Keratinocyte (primary cell): ENCODE measurements around the gene ZBTB3. TPM values are rescaled to one million over a fixed set of nuclear protein-coding genes. Genes with fewer than 3 reads are reported as not detected.
"Not testable (repeated sequence)": the region's sequence is repeated elsewhere in the genome, so short reads cannot be mapped to it uniquely, and the experiment has no call there.

Experiments used
- DNase-seq: peaks from one replicate; pipeline ENCODE4 v3.0.0-alpha.2; 2011; ENCODE audit warnings: low read depth, missing footprints, low spot score
- FAIRE-seq: peaks from 2 replicates; lab custom pipeline; 2011; peaks lifted over from hg19 to GRCh38; lab: Jason Lieb, UNC
- H2AFZ ChIP-seq: 2 replicates; pipeline ENCODE4 v1.6.0; 2012; ENCODE audit warnings: low read length, control low read depth, inconsistent platforms; ENCODE audit not compliant: control insufficient read depth
- H3K27ac ChIP-seq: 2 replicates; pipeline ENCODE4 v1.5.1; 2011; ENCODE audit warnings: low read length; ENCODE audit not compliant: control insufficient read depth, insufficient read depth
- H3K27me3 ChIP-seq: 3 replicates; pipeline ENCODE4 v1.6.0; 2011; ENCODE audit warnings: low read length; ENCODE audit not compliant: control insufficient read depth, insufficient read depth; ENCODE audit errors: extremely low read depth
- H3K36me3 ChIP-seq, 2 experiments: 2 replicates in 1 of 2; 3 replicates in 1 of 2; pipeline ENCODE4 v1.5.1; 2011; ENCODE audit warnings: low read length in 2 of 2, mild to moderate bottlenecking in 1 of 2; ENCODE audit not compliant: control insufficient read depth in 2 of 2, insufficient read depth in 2 of 2; ENCODE audit errors: extremely low read depth in 1 of 2
- H3K4me1 ChIP-seq: 3 replicates; pipeline ENCODE4 v1.5.1; 2011; ENCODE audit warnings: low read length; ENCODE audit not compliant: control insufficient read depth, insufficient read depth; ENCODE audit errors: extremely low read depth
- H3K4me2 ChIP-seq: 3 replicates; pipeline ENCODE4 v1.6.0; 2011; ENCODE audit warnings: low read depth, low read length; ENCODE audit not compliant: control insufficient read depth, insufficient read depth; ENCODE audit errors: extremely low read depth
- H3K4me3 ChIP-seq, 3 experiments: fragments of 200-600 bp in 1 of 3; sonication (generic) in 1 of 3; 2 replicates in 2 of 3; 3 replicates in 1 of 3; pipeline ENCODE4 v1.5.1; 2011 to 2016; ENCODE audit warnings: low read length in 3 of 3, mild to moderate bottlenecking in 3 of 3, control low read depth in 2 of 3, inconsistent platforms in 1 of 3, low read depth in 1 of 3, mixed read lengths in 1 of 3, mixed run types in 1 of 3, moderate library complexity in 1 of 3; ENCODE audit not compliant: control insufficient read depth in 2 of 3, insufficient read depth in 2 of 3; ENCODE audit errors: extremely low read depth in 1 of 3
- H3K79me2 ChIP-seq: 2 replicates; pipeline ENCODE4 v1.6.0; 2012; ENCODE audit warnings: low read length; ENCODE audit not compliant: control insufficient read depth, insufficient read depth
- H3K9ac ChIP-seq: 3 replicates; pipeline ENCODE4 v1.6.0; 2011; ENCODE audit warnings: low read length; ENCODE audit not compliant: control insufficient read depth, insufficient read depth; ENCODE audit errors: extremely low read depth
- H3K9me1 ChIP-seq: 3 replicates; pipeline ENCODE4 v1.6.0; 2011; ENCODE audit warnings: low read length; ENCODE audit not compliant: control insufficient read depth, insufficient read depth; ENCODE audit errors: extremely low read depth
- H3K9me3 ChIP-seq: 2 replicates; pipeline ENCODE4 v1.5.1; 2012; ENCODE audit warnings: low read depth, low read length; ENCODE audit not compliant: control insufficient read depth
- H4K20me1 ChIP-seq: 3 replicates; pipeline ENCODE4 v1.6.0; 2011; ENCODE audit warnings: low read length; ENCODE audit not compliant: control insufficient read depth, insufficient read depth; ENCODE audit errors: extremely low read depth
- CTCF ChIP-seq, 3 experiments: IDR thresholded peaks in 1 of 3; conservative IDR thresholded peaks in 1 of 3; optimal IDR thresholded peaks in 1 of 3; 2 replicates in 2 of 3; 3 replicates in 1 of 3; pipeline versions ENCODE3 to v1.5.1; 2011; ENCODE audit warnings: low read length in 3 of 3, mild to moderate bottlenecking in 3 of 3, moderate library complexity in 2 of 3, control low read depth in 1 of 3, inconsistent platforms in 1 of 3; ENCODE audit not compliant: insufficient read depth in 2 of 3; ENCODE audit errors: extremely low read depth in 1 of 3
- EZH2 ChIP-seq: IDR thresholded peaks from one replicate; pipeline ENCODE4 v1.6.1; 2012; ENCODE audit warnings: inconsistent platforms, mild to moderate bottlenecking, low read length, moderate library complexity
- dilution Hi-C: fragments of 300-500 bp; cut with MboI; formaldehyde crosslinking; loops from one replicate; pipeline ENCODE4 v1.7.0; 2020; ENCODE audit warnings: low sequenced_read_pairs; ENCODE audit not compliant: extremely low pct_ligation_motif_present
- polyA plus RNA-seq, 5 experiments: library from polyadenylated mRNA; depleted of rRNA in 3 of 5; stranded (reverse) in 3 of 5; stranded (forward) in 1 of 5; unstranded in 1 of 5; fragments of >200 nt; gene quantifications; 1 replicate in 1 of 5; 2 replicates in 3 of 5; 3 replicates in 1 of 5; pipeline versions ENCODE4 v1.2.1 to v1.2.3, GENCODE V29; 2011 to 2012; ENCODE audit warnings: missing spikeins in 2 of 5, low read depth in 1 of 5, low replicate concordance in 1 of 5

ZBTB3 gene
- polyA plus RNA-seq, 1 donor (not counting 4 experiments of a cell fraction or from before 2014, with no cell fraction given): 3.4 TPM

- Histone ChIP-seq H3K4me2 (peak within 1 kb of the TSS; percentile 86), H3K4me1 (peaks cover 18% of the 10 kb centered on the region), H3K27ac (peak within 1 kb of the TSS; percentile 85), H3K9me3 (no peaks in the 10 kb centered on the region), H4K20me1 (no peaks in the 10 kb centered on the region), H3K27me3 (no peaks in the 10 kb centered on the region), H3K36me3 (peaks cover 5 to 9% of the 10 kb centered on the region in 2 experiments), H3K79me2 (peaks cover 15% of the 10 kb centered on the region), H3K4me3 (peak within 1 kb of the TSS; percentile 63 to 83 (median 82)), H3K9me1 (no peaks in the 10 kb centered on the region), H3K9ac (peak within 1 kb of the TSS; percentile 82), H2AFZ (peak within 1 kb of the TSS; percentile 96)
- TF ChIP-seq EZH2: no peak
- TF ChIP-seq CTCF (optimal IDR thresholded peaks at IDR 0.05 in 1 of 3, IDR thresholded peaks at IDR 0.05 in 1 of 3, conservative IDR thresholded peaks at IDR 0.05 in 1 of 3; ENCODE audit: extremely low read depth in 1 of 3, insufficient read depth in 2 of 3, low read length in 3 of 3): no peak
- no peak for FAIRE-seq
- DNase-seq: peak; percentile 89
- dilution Hi-C loops: no loop called here
Observed at GRCh38 chr11:62771144-62772021, 17.4 kb upstream of the ZBTB3 start, which contains the start of gene TAF6L. Gene TAF6L (plus strand): TSS chr11:62771396. CDS start chr11:62775784, 4,388 bp downstream.

- dilution Hi-C loops: no loop called here
- Histone ChIP-seq H3K9me1 (no peaks in the 10 kb centered on the region), H3K9me3 (no peaks in the 10 kb centered on the region), H3K79me2 (peaks cover 15% of the 10 kb centered on the region), H3K27ac (peak overlapping the region; percentile 85), H3K9ac (peak overlapping the region; percentile 82), H3K4me3 (peak overlapping the region; percentile 63 to 83 (median 82)), H2AFZ (peak overlapping the region; percentile 96), H3K4me2 (peak overlapping the region; percentile 86), H3K36me3 (peaks cover 6 to 11% of the 10 kb centered on the region in 2 experiments), H3K4me1 (peaks cover 18% of the 10 kb centered on the region), H3K27me3 (no peaks in the 10 kb centered on the region), H4K20me1 (no peaks in the 10 kb centered on the region)
- no peak for DNase-seq
- FAIRE-seq: no peak
- TF ChIP-seq CTCF (optimal IDR thresholded peaks at IDR 0.05 in 1 of 3, IDR thresholded peaks at IDR 0.05 in 1 of 3, conservative IDR thresholded peaks at IDR 0.05 in 1 of 3; ENCODE audit: extremely low read depth in 1 of 3, insufficient read depth in 2 of 3, low read length in 3 of 3) (no peak), EZH2 (no peak)
Observed at GRCh38 chr11:62770778-62771143, 16.8 kb upstream of the ZBTB3 start.

- H3K4me3 ChIP-seq, H3K9ac ChIP-seq, H3K9me3 ChIP-seq, DNase-seq, H4K20me1 ChIP-seq, H3K36me3 ChIP-seq, H2AFZ ChIP-seq, H3K27me3 ChIP-seq, H3K9me1 ChIP-seq, dilution Hi-C loops, FAIRE-seq, H3K27ac ChIP-seq: not testable (repeated sequence)
- Histone ChIP-seq H3K79me2 (peaks cover 13% of the 10 kb centered on the region), H3K4me2 (peak overlapping the region; percentile 22), H3K4me1 (peaks cover 11% of the 10 kb centered on the region)
Observed at GRCh38 chr11:62760867-62761227, 6.9 kb upstream of the ZBTB3 start.
